ENCODE measurements around the gene CCSAP. TPM values are rescaled to one million over a fixed set of nuclear protein-coding genes. Genes with fewer than 3 reads are reported as not detected.

Gene CCSAP
- total RNA-seq, 2 donors from 2014 or later, result 9.3 to 10.9 TPM

DNA sequence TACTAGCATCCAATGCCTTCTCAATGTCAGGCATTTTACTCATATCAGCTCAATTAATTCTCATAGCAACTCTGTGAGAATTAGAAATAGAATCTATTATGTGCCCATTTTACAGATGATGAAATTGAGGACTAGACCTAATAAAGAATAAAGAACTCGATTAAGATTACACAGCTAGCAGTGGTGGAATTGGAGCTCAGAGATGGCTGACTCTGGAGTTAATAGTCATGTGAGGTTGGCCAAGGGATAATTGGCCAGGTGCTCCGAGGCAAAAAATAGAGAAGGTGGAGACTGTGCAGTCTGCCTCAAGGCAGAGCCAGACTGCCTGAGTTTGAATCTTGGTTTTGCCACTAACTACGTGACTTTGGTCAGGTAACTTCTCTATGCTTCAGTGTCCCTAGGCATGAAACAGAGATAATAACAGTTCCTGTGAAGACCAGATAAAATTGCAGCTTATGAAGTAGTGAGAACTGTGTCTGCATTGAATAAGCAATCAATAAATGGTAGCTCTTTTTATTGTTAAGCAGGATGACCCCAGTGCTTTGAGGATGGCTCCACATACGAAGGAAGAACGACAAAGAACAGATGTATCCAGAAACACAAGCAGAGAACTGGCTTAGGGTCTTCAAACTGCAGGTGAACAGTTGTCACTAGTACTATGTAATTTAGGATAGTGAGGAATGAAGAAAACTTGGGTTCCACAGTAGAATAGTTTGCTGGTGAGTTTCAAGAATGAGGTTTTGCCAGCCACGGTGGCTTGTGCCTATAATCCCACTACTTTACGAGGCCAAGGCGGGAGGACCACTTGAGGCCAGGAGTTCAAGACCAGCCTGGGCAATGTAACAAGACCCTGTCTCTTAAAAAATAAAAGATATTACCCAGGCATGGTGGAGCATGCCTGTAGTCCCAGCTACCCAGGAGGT, 6.9 kb upstream of the CCSAP start:
- no peaks in the 10 kb centered on the region for H3K4me1 ChIP-seq (ENCODE audit: control insufficient read depth, insufficient read depth, low read length)
- H3K4me3 ChIP-seq (ENCODE audit: low read length), result no peak overlapping the region
- H3K9ac ChIP-seq (ENCODE audit: extremely low read depth, low read length, poor library complexity, severe bottlenecking), result no peak overlapping the region
- Mint-ChIP-seq H3K36me3 (ENCODE audit: low read depth) (no peaks in the 10 kb centered on the region), H3K27ac (no peak overlapping the region), H3K27me3 (ENCODE audit: insufficient read depth) (peaks cover 22% of the 10 kb centered on the region), H3K4me3 (no peak overlapping the region), H3K9me3 (peaks cover 8% of the 10 kb centered on the region), H3K4me1 (no peaks in the 10 kb centered on the region)
- DNase-seq, result no peak
- peaks cover 12% of the 10 kb centered on the region for H3K9me3 ChIP-seq (ENCODE audit: control insufficient read depth, low read length)
- H3K27ac ChIP-seq (ENCODE audit: low read depth, low read length), result no peak overlapping the region
- H3K27me3 ChIP-seq (ENCODE audit: control insufficient read depth, insufficient read depth, low read length, poor library complexity, severe bottlenecking), result peaks cover 21% of the 10 kb centered on the region
- TF ChIP-seq, protein P1, sequence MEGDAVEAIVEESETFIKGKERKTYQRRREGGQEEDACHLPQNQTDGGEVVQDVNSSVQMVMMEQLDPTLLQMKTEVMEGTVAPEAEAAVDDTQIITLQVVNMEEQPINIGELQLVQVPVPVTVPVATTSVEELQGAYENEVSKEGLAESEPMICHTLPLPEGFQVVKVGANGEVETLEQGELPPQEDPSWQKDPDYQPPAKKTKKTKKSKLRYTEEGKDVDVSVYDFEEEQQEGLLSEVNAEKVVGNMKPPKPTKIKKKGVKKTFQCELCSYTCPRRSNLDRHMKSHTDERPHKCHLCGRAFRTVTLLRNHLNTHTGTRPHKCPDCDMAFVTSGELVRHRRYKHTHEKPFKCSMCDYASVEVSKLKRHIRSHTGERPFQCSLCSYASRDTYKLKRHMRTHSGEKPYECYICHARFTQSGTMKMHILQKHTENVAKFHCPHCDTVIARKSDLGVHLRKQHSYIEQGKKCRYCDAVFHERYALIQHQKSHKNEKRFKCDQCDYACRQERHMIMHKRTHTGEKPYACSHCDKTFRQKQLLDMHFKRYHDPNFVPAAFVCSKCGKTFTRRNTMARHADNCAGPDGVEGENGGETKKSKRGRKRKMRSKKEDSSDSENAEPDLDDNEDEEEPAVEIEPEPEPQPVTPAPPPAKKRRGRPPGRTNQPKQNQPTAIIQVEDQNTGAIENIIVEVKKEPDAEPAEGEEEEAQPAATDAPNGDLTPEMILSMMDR (conservative IDR thresholded peaks at IDR 0.05), result no peak
- no peaks in the 10 kb centered on the region for H3K36me3 ChIP-seq (ENCODE audit: control insufficient read depth, insufficient read depth, low read length)
- 90 to 97% methylated on average over 7 to 8 of the region's 8 CpGs for WGBS, 2 experiments (ENCODE audit: insufficient coverage in 1 of 2, insufficient read length in 1 of 2)

DNA sequence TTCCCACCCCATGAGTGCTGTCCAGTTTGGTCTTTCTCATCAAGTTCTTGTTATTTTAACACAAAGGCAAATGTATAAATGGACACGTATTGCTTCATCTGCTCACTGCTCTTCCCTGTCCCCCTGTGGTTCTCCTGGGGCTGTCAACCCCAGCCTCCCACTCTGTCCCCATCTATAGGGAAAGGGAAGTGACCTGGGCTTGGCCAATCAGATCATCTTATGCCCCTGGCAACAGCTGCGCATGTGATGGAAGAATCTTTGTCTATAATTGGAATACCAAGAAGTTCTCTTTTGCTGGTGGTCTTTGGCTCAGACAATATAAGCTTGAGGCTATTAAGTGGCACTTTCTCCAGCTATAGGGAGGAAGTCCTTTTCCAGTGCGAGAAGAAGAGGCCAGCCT, 4.7 kb upstream of the CCSAP start:
- DNase-seq, result no peak
- Histone ChIP-seq H3K9ac (ENCODE audit: extremely low read depth, low read length, poor library complexity, severe bottlenecking) (no peak overlapping the region), H3K27ac (ENCODE audit: low read depth, low read length) (no peak overlapping the region), H3K4me3 (ENCODE audit: low read length) (no peak overlapping the region), H3K27me3 (ENCODE audit: control insufficient read depth, insufficient read depth, low read length, poor library complexity, severe bottlenecking) (peaks cover 39% of the 10 kb centered on the region), H3K4me1 (ENCODE audit: control insufficient read depth, insufficient read depth, low read length) (no peaks in the 10 kb centered on the region), H3K36me3 (ENCODE audit: control insufficient read depth, insufficient read depth, low read length) (no peaks in the 10 kb centered on the region), H3K9me3 (ENCODE audit: control insufficient read depth, low read length) (no peaks in the 10 kb centered on the region)
- H3K4me1 Mint-ChIP-seq, result peaks cover 5% of the 10 kb centered on the region
- H3K36me3 Mint-ChIP-seq (ENCODE audit: low read depth), result no peaks in the 10 kb centered on the region
- no peak overlapping the region for H3K4me3 Mint-ChIP-seq
- peaks cover 39% of the 10 kb centered on the region for H3K27me3 Mint-ChIP-seq (ENCODE audit: insufficient read depth)
- TF ChIP-seq, protein P1 (conservative IDR thresholded peaks at IDR 0.05), result no peak
- peaks cover 4% of the 10 kb centered on the region for H3K9me3 Mint-ChIP-seq
- H3K27ac Mint-ChIP-seq, result no peak overlapping the region
- 83 to 100% methylated on average over 1 to 3 of the region's 3 CpGs for WGBS, 2 experiments (ENCODE audit: insufficient coverage in 1 of 2, insufficient read length in 1 of 2)

DNA sequence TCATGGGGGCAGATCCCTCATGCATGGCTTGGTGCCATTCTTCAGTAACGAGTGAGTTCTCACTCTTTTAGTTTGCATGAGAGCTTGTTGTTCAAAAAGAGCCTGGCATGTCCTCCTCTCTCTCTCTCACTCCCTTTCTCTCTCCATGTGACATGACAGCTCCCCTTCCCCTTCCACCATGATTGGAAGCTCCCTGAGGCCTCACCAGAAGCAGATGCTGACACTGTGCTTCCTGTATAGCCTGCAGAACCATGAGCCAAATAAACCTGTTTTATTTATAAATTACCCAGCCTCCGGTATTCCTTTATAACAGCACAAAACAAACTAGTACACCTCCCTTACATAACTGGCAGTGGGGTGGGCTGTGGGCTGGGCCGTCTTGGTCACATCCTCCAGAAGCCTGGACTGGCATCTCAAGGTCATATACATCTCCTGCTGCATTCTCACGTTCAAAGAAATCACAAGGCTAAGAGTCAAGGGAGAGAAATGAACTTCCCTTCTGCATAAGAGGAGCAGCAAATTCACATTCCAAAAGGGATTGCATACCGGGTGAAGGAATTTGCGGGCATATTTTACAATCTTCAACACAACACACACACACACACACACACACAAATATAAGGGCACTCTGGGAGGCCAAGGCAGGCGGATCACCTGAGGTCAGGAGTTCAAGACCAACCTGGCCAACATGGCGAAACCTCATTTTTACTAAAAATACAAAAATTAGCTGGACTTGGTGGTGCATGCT, 2.3 kb upstream of the CCSAP start:
- Mint-ChIP-seq H3K36me3 (ENCODE audit: low read depth) (no peaks in the 10 kb centered on the region), H3K9me3 (peaks cover 4% of the 10 kb centered on the region), H3K27ac (no peak overlapping the region), H3K4me1 (peaks cover 11% of the 10 kb centered on the region), H3K4me3 (no peak overlapping the region), H3K27me3 (ENCODE audit: insufficient read depth) (peaks cover 37% of the 10 kb centered on the region)
- Histone ChIP-seq H3K4me3 (ENCODE audit: low read length) (no peak overlapping the region), H3K36me3 (ENCODE audit: control insufficient read depth, insufficient read depth, low read length) (no peaks in the 10 kb centered on the region), H3K4me1 (ENCODE audit: control insufficient read depth, insufficient read depth, low read length) (no peaks in the 10 kb centered on the region), H3K27ac (ENCODE audit: low read depth, low read length) (no peak overlapping the region), H3K9me3 (ENCODE audit: control insufficient read depth, low read length) (no peaks in the 10 kb centered on the region), H3K9ac (ENCODE audit: extremely low read depth, low read length, poor library complexity, severe bottlenecking) (no peak overlapping the region), H3K27me3 (ENCODE audit: control insufficient read depth, insufficient read depth, low read length, poor library complexity, severe bottlenecking) (peaks cover 39% of the 10 kb centered on the region)
- TF ChIP-seq, protein P1 (conservative IDR thresholded peaks at IDR 0.05), result no peak
- DNase-seq, result no peak
- 88 to 90% methylated on average over 4 to 8 of the region's 8 CpGs for WGBS, 2 experiments (ENCODE audit: insufficient coverage in 1 of 2, insufficient read length in 1 of 2)

All from endodermal cell (in vitro differentiated cells).